Stimulated activated naive CD8-positive, alpha-beta T cell treated with anti-CD3 and anti-CD28 coated beads, Interleukin-15, amount 100 ng/mL, for 72 hours (primary cell): ENCODE results near the gene GPR3.
"Not testable (repeated sequence)": the region's sequence is repeated elsewhere in the genome, so short reads cannot be mapped to it uniquely, and the experiment has no call there.

Source experiments
- ATAC-seq: fragments of 150-1000 bp; cut with Tn5 transposase; 2 replicates; pipeline ENCODE4 v1.10.0; 2021; ENCODE audit warnings: mild to moderate bottlenecking, moderate library complexity
- DNase-seq, 2 donors: peaks; one replicate each; pipeline ENCODE4 v3.0.0; 2021 to 2022
- H3K27ac Mint-ChIP-seq, 2 donors: one replicate each; pipeline ENCODE4 v1.8.0; 2022; ENCODE audit warnings: mild to moderate bottlenecking in 2 of 2, mixed read lengths in 2 of 2, moderate library complexity in 2 of 2
- H3K27me3 Mint-ChIP-seq: one replicate; pipeline ENCODE4 v1.8.0; 2022; ENCODE audit warnings: mixed read lengths
- H3K4me1 Mint-ChIP-seq: one replicate; pipeline ENCODE4 v1.8.0; 2022; ENCODE audit warnings: mild to moderate bottlenecking, mixed read lengths
- H3K4me3 Mint-ChIP-seq, 2 donors: one replicate each; pipeline ENCODE4 v1.8.0; 2022; ENCODE audit warnings: mild to moderate bottlenecking in 2 of 2, mixed read lengths in 2 of 2, moderate library complexity in 1 of 2
- H3K9me3 Mint-ChIP-seq, 2 donors: one replicate each; pipeline ENCODE4 v1.8.0; 2022; ENCODE audit warnings: mixed read lengths in 2 of 2

GPR3 gene

DNA sequence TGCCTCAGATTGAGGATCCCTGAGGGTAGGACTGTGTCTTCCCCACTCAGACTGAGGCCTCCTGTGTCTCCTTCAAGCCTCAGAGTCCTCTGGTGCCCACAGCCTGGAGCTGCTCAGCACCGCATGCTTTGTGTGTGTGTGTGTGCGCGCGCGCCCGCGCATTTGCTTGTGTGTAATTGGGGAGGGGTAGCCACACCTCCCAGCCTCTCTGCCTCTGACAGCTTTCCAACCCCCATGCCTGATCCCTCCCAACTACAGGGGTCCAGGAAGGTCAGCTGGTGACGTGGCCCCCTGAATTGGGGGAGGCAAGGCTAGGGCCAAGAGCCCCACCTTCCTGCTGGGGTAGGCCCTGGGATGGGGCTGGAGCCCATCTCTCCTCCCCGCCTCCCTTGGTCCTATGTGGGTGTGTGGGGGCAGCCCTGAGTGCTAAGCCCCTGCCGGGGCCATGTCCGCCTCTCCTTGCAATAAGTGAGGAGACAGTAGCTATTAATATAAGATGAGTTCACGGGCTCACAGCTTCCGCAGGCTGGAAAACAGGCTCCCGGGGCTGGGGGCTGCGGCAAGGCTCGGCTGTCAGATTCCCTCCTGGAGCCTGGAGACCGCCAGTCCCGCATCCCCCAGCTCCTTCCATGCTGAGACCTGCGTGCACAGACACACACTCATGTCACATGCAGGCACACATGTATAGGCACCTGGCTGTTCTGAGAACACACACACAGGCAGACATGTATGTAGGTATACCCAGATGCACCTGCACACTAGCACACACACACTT, 7.0 kb downstream of the GPR3 start:
- Mint-ChIP-seq H3K9me3 (no peaks in the 10 kb centered on the region), H3K4me3 (no peak overlapping the region), H3K27ac (peak overlapping the region in 1 of 2 donors; percentile 91), H3K27me3 (no peaks in the 10 kb centered on the region), H3K4me1 (peaks cover 32% of the 10 kb centered on the region)
- no peak for ATAC-seq
- DNase-seq: no peak

DNA sequence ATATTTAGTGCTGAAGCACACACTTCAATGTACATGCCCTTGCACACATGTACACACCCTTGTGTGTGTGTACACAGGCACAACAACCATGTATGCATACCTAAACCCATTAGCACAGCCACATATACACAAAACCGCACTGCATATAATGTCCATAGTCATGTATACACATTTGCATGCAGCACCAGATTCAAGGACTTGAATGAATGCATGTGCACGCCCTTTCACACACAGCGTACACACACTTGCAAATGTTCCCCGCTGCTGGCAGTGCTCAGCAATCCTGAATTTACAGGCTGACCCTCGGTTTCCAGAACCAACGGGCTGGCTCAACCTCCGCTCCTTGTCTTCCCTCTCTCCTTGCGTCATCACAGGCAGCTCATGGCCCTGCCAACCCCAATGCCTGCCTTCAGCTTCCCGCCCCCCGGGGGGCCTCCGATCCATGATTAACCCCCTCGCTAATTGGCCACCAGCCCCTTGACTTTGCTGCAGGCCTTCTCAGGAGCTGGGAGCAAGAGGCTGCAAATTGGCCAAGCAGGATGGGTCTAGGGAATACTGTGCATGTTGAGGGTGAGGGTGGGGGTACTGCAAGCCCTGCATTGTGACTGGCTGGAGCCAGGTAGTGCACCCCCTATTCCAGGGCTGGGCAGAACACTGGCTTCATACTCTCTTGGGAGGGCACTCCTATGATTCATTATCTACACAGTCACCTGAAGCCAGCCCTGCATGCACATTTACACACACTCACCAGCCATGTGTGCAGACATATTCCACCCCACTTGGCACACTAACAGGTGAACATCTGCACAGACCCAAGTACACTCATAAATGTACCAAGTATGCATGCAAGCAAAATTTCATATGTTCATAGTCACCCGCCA, 7.9 kb downstream of the GPR3 start:
- no peak overlapping the region for H3K27ac Mint-ChIP-seq

GRCh38 chr1:27400963-27401341, 8.5 kb downstream of the GPR3 start:
- no peaks in the 10 kb centered on the region for H3K27me3 Mint-ChIP-seq
- H3K4me3 Mint-ChIP-seq: no peak overlapping the region
- ATAC-seq: no peak
- H3K9me3 Mint-ChIP-seq: no peaks in the 10 kb centered on the region
- no peak overlapping the region for H3K27ac Mint-ChIP-seq
- peaks cover 26% of the 10 kb centered on the region for H3K4me1 Mint-ChIP-seq
- DNase-seq: no peak

More for the DNA sequence above, 7.9 kb downstream of the GPR3 start:
- DNase-seq (no peak), ATAC-seq (no peak)
- no peak overlapping the region for H3K4me3 Mint-ChIP-seq
- no peaks in the 10 kb centered on the region for H3K9me3 Mint-ChIP-seq
- H3K27me3 Mint-ChIP-seq: no peaks in the 10 kb centered on the region
- H3K4me1 Mint-ChIP-seq: peaks cover 30% of the 10 kb centered on the region

GRCh38 chr1:27402349-27402754, 9.9 kb downstream of the GPR3 start:
- Mint-ChIP-seq H3K27me3 (no peaks in the 10 kb centered on the region), H3K4me3 (no peak overlapping the region), H3K27ac (no peak overlapping the region), H3K4me1 (peaks cover 26% of the 10 kb centered on the region), H3K9me3 (no peaks in the 10 kb centered on the region)
- DNase-seq (no peak), ATAC-seq (no peak)

- peak overlapping the region; percentile 28 to 61 for H3K4me3 Mint-ChIP-seq
- peaks cover 26% of the 10 kb centered on the region for H3K4me1 Mint-ChIP-seq
- H3K9me3 Mint-ChIP-seq: no peaks in the 10 kb centered on the region
- ATAC-seq: peak; percentile 65
- no peaks in the 10 kb centered on the region for H3K27me3 Mint-ChIP-seq
- peak; percentile 33 to 41 for DNase-seq
- H3K27ac Mint-ChIP-seq: peak overlapping the region; percentile 14 to 78
Observed at GRCh38 chr1:27403065-27403726, 10.8 kb downstream of the GPR3 start.

DNA sequence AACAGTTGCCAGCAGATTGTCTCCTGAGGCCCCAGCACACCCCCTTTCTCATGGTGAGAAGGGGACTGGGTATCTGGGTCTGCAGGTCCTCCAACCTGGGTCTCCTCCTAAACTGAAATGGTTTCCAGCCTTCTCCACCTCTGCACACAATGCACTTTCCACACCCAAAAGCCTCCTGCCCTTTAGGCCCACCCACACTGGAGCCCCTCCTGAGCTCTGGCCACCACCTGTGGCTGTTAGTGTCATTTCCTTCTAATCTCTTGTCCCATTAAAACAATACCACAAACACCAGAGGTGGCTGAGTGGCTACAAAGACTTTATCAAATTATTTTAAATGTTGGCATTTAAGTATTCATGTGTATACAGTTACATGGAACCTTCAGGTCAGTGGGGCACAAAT, 11.5 kb downstream of the GPR3 start:
- Mint-ChIP-seq H3K4me3 (peak overlapping the region; percentile 14 to 61), H3K27ac (peak overlapping the region in 1 of 2 donors; percentile 92), H3K27me3 (no peaks in the 10 kb centered on the region), H3K4me1 (peaks cover 26% of the 10 kb centered on the region), H3K9me3 (no peaks in the 10 kb centered on the region)
- DNase-seq (no peak), ATAC-seq (no peak)

- H3K27ac Mint-ChIP-seq: no peak overlapping the region
- no peak for ATAC-seq
- H3K27me3 Mint-ChIP-seq: no peaks in the 10 kb centered on the region
- no peak for DNase-seq
- peaks cover 26% of the 10 kb centered on the region for H3K4me1 Mint-ChIP-seq
- no peak overlapping the region for H3K4me3 Mint-ChIP-seq
- no peaks in the 10 kb centered on the region for H3K9me3 Mint-ChIP-seq
Observed at GRCh38 chr1:27405074-27405473, 12.7 kb downstream of the GPR3 start.

- not testable (repeated sequence) for ATAC-seq, H3K27ac Mint-ChIP-seq, DNase-seq, H3K9me3 Mint-ChIP-seq, H3K4me3 Mint-ChIP-seq, H3K27me3 Mint-ChIP-seq
- peaks cover 26% of the 10 kb centered on the region for H3K4me1 Mint-ChIP-seq
Observed at GRCh38 chr1:27405598-27406361, 13.4 kb downstream of the GPR3 start.

GRCh38 chr1:27406362-27406680, 13.9 kb downstream of the GPR3 start:
- ATAC-seq (no peak), DNase-seq (no peak)
- H3K27ac Mint-ChIP-seq: no peak overlapping the region
- H3K4me1 Mint-ChIP-seq: peaks cover 26% of the 10 kb centered on the region
- H3K9me3 Mint-ChIP-seq: no peaks in the 10 kb centered on the region
- no peaks in the 10 kb centered on the region for H3K27me3 Mint-ChIP-seq
- no peak overlapping the region for H3K4me3 Mint-ChIP-seq

DNA sequence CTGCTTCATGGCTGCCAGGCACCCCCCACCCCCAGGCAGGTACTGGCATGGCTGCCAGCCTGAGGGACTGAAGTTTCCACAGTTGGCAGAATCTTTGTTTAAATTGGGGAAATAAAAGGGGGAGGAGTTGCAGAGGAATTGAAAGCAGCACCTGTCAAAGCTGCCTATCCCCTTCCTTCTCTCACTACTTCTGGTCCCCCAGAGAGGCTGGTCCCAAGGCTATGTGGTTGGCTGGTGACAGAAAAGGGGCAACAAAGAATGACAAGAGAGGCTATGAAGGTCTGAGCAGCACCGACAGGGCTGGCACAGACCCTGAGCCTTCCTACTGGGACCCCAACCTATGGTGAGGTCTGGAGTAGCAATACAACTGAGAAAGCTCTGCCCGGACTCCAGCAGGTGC, 14.4 kb downstream of the GPR3 start:
- H3K27ac Mint-ChIP-seq, H3K27me3 Mint-ChIP-seq, ATAC-seq, H3K9me3 Mint-ChIP-seq, DNase-seq, H3K4me3 Mint-ChIP-seq: not testable (repeated sequence)
- H3K4me1 Mint-ChIP-seq: peaks cover 26% of the 10 kb centered on the region

DNA sequence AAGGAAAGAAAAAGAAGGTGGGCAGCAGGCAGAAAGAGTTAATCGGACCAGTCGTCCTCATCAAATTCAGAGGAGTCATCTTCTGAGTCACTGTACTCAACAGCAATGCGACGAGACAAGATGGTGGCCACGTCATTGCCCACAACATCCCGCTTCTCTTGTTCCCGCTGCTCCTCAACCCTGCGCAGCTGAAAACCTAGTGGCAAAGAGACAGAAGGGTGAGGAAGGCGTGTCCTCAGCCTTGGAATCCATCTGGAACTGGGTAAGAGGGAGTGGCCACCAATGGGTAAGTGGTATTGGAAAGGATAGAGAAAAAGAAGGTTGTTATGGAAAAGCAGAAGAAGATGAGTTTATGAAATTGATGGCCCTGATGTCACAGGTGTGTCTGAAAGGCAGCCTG, 15.7 kb downstream of the GPR3 start:
- H3K9me3 Mint-ChIP-seq: no peaks in the 10 kb centered on the region
- H3K27me3 Mint-ChIP-seq: no peaks in the 10 kb centered on the region
- ATAC-seq (no peak), DNase-seq (no peak)
- no peak overlapping the region for H3K4me3 Mint-ChIP-seq
- peaks cover 15% of the 10 kb centered on the region for H3K4me1 Mint-ChIP-seq
- no peak overlapping the region for H3K27ac Mint-ChIP-seq

DNA sequence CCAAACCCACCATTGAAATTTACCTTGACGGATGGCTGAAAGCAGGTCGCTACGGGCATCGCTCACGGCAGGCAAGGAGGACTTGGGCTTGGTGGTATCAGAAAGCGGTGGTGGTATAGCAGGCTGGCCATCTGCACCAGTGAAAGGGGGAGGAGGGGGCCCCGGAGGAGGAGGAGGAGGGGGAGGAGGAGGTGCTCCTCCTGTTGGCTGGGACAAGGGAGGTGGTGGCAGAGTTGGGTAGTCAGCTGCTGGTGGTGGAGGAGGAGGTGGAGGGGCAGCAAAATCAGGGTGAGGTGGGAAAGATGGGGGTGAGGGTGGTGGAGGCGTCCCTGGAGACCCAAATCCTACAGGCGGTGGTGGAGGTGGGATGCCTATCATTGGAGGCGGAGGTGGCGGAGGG, 17.2 kb downstream of the GPR3 start:
- H3K9me3 Mint-ChIP-seq: no peaks in the 10 kb centered on the region
- peaks cover under 1% of the 10 kb centered on the region for H3K4me1 Mint-ChIP-seq
- DNase-seq (no peak), ATAC-seq (no peak)
- no peak overlapping the region for H3K4me3 Mint-ChIP-seq
- H3K27ac Mint-ChIP-seq: peak overlapping the region in 1 of 2 donors; percentile 76
- H3K27me3 Mint-ChIP-seq: no peaks in the 10 kb centered on the region

DNA sequence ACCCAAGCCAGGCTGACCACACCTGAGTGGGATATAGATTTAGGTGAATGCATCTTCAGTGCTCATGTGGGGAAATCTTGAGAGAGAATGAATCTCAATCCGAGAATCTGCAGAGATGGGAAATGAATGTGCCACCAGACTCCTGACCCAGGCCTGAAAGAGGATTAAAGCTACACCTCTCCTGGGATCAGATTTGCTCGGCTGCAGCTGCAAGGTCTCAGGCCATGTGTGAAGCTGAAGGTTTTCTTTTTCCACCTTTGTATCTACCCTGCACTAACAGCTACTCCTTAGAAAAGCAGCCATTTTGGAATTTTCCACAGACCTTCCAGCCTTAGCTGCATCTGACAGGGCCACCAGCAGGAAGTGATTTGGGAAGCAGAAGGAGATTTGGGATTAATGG, 18.3 kb downstream of the GPR3 start:
- Mint-ChIP-seq H3K4me1 (peaks cover 5% of the 10 kb centered on the region), H3K4me3 (no peak overlapping the region), H3K27ac (no peak overlapping the region), H3K9me3 (no peaks in the 10 kb centered on the region), H3K27me3 (no peaks in the 10 kb centered on the region)
- DNase-seq (no peak), ATAC-seq (no peak)

GRCh38 chr1:27412502-27412901, 20.1 kb downstream of the GPR3 start:
- no peak for ATAC-seq
- Mint-ChIP-seq H3K4me3 (no peak overlapping the region), H3K27ac (no peak overlapping the region), H3K4me1 (peaks cover 21% of the 10 kb centered on the region), H3K9me3 (no peaks in the 10 kb centered on the region), H3K27me3 (no peaks in the 10 kb centered on the region)
- DNase-seq: no peak

DNA sequence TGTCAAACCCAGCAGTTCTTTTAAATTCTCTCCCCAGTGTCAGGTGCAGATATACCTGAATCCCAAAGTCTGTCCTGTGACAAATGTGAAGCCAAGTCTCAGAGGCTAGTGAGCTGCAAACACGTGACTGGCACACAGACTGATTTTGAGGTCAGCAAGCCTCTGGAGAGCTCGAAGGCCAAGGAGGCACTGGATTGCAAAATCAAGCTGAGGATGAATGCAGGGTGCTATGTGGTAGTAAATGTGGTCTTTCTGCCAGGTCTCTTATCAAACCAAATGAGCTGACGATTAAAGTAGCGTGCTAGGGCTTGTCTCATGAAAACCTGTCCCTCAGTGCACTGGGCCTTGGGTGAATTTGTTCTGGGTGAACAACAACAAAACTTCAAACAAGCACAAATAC, 20.6 kb downstream of the GPR3 start:
- peak overlapping the region in 1 of 2 donors; percentile 33 for H3K27ac Mint-ChIP-seq
- ATAC-seq: no peak
- DNase-seq: no peak

More for the DNA sequence above, 20.6 kb downstream of the GPR3 start:
- Mint-ChIP-seq H3K9me3 (no peaks in the 10 kb centered on the region), H3K4me3 (no peak overlapping the region), H3K27me3 (no peaks in the 10 kb centered on the region), H3K4me1 (peaks cover 26% of the 10 kb centered on the region)
